HEK293 (cell line): ENCODE data around the gene PPM1L.

ENCODE experiments used
- CTCF ChIA-PET: fragments of 350-600 bp; formaldehyde crosslinking; extraction: SDS; loops from one replicate; lab custom pipeline; 2021; ENCODE audit warnings: antibody characterized with exemption; lab: Yijun Ruan, JAX
- POLR2A ChIA-PET: fragments of 300-600 bp; formaldehyde crosslinking; extraction: SDS; loops from one replicate; lab custom pipeline; 2020; ENCODE audit warnings: antibody characterized with exemption, inconsistent platforms; lab: Yijun Ruan, JAX
- H3K27ac ChIP-seq: fragments of 200-500 bp; sonication (Bioruptor generic); 2 replicates; pipeline ENCODE4 v1.5.1; 2014; ENCODE audit warnings: low read depth, low read length, control low read depth, inconsistent platforms; ENCODE audit errors: extremely low read depth
- H3K36me3 ChIP-seq, 2 experiments: fragments of 200-500 bp in 1 of 2; sonication (Bioruptor generic) in 1 of 2; 1 replicate in 1 of 2; 2 replicates in 1 of 2; pipeline ENCODE4 v1.5.1; 2014 to 2017; ENCODE audit warnings: inconsistent platforms in 2 of 2, low read length in 2 of 2; ENCODE audit not compliant: control insufficient read depth in 2 of 2, insufficient read depth in 1 of 2
- H3K4me1 ChIP-seq: fragments of 200-500 bp; sonication (Bioruptor generic); 2 replicates; pipeline ENCODE4 v1.5.1; 2014; ENCODE audit warnings: mild to moderate bottlenecking, low read length, inconsistent platforms; ENCODE audit not compliant: control insufficient read depth, insufficient read depth
- H3K4me3 ChIP-seq: 2 replicates; pipeline ENCODE4 v1.5.1; 2011; ENCODE audit warnings: low read depth, mild to moderate bottlenecking, control low read depth, low read length, moderate library complexity
- H3K9me3 ChIP-seq: fragments of 200-500 bp; sonication (Bioruptor generic); 2 replicates; pipeline ENCODE4 v1.5.1; 2014; ENCODE audit warnings: low read depth, low read length, inconsistent platforms; ENCODE audit not compliant: control insufficient read depth, insufficient read depth
- BCL6B ChIP-seq: fragments of 450-650 bp; formaldehyde crosslinking; IDR thresholded peaks from 2 replicates; pipeline ENCODE4 v1.5.1; 2017; ENCODE audit warnings: missing biosample characterization, missing genetic modification characterization
- HIC1 ChIP-seq: fragments of 450-650 bp; formaldehyde crosslinking; IDR thresholded peaks from 2 replicates; pipeline ENCODE4 v1.5.1; 2016; ENCODE audit warnings: missing biosample characterization, missing genetic modification characterization
- IKZF3 ChIP-seq: fragments of 450-650 bp; IDR thresholded peaks from 2 replicates; pipeline ENCODE4 v1.5.0; 2018; ENCODE audit warnings: missing biosample characterization, mild to moderate bottlenecking, missing genetic modification characterization, moderate library complexity
- PRDM1 ChIP-seq: fragments of 450-650 bp; formaldehyde crosslinking; IDR thresholded peaks from 2 replicates; pipeline ENCODE4; 2016; ENCODE audit warnings: missing biosample characterization, missing genetic modification characterization
- PRDM6 ChIP-seq: fragments of 450-650 bp; formaldehyde crosslinking; IDR thresholded peaks from 2 replicates; pipeline ENCODE4 v1.5.1; 2017; ENCODE audit warnings: missing biosample characterization, missing genetic modification characterization
- ZBTB48 ChIP-seq: fragments of 450-650 bp; formaldehyde crosslinking; IDR thresholded peaks from 2 replicates; pipeline ENCODE4 v1.5.1; 2016; ENCODE audit warnings: missing biosample characterization, missing genetic modification characterization
- ZFP69B ChIP-seq: fragments of 450-650 bp; formaldehyde crosslinking; IDR thresholded peaks from 2 replicates; pipeline ENCODE4 v1.5.1; 2016; ENCODE audit warnings: missing biosample characterization, missing genetic modification characterization
- ZNF114 ChIP-seq: fragments of 450-650 bp; formaldehyde crosslinking; IDR thresholded peaks from 2 replicates; pipeline ENCODE4 v1.5.0; 2017; ENCODE audit warnings: missing biosample characterization, missing genetic modification characterization
- ZNF18 ChIP-seq: fragments of 450-650 bp; formaldehyde crosslinking; IDR thresholded peaks from 2 replicates; pipeline ENCODE4 v1.5.1; 2016; ENCODE audit warnings: missing biosample characterization, missing genetic modification characterization
- ZNF184 ChIP-seq: fragments of 450-650 bp; IDR thresholded peaks from 2 replicates; pipeline ENCODE4 v1.5.1; 2018; ENCODE audit warnings: missing biosample characterization, mild to moderate bottlenecking, missing genetic modification characterization
- ZNF544 ChIP-seq: fragments of 450-650 bp; formaldehyde crosslinking; IDR thresholded peaks from 2 replicates; pipeline ENCODE4 v1.5.0; 2017; ENCODE audit warnings: missing biosample characterization, missing genetic modification characterization
- ZNF660 ChIP-seq: fragments of 450-650 bp; IDR thresholded peaks from 2 replicates; pipeline ENCODE4 v1.5.1; 2018; ENCODE audit warnings: missing biosample characterization, mild to moderate bottlenecking, missing genetic modification characterization
- ZNF664 ChIP-seq: fragments of 450-650 bp; formaldehyde crosslinking; IDR thresholded peaks from 2 replicates; pipeline ENCODE4 v1.5.1; 2016; ENCODE audit warnings: missing biosample characterization, missing genetic modification characterization
- ZNF704 ChIP-seq: fragments of 450-650 bp; formaldehyde crosslinking; IDR thresholded peaks from 2 replicates; pipeline ENCODE4 v1.5.1; 2016; ENCODE audit warnings: missing biosample characterization, missing genetic modification characterization
- ZSCAN23 ChIP-seq: fragments of 450-650 bp; formaldehyde crosslinking; IDR thresholded peaks from 2 replicates; pipeline ENCODE4 v1.5.1; 2016; ENCODE audit warnings: missing biosample characterization, missing genetic modification characterization

The PPM1L gene

GRCh38 chr3:160739079-160739478 lies 17.0 kb upstream of the PPM1L start (continued):
- no peak for TF ChIP-seq HIC1 (tag by site-specific recombination)
- TF ChIP-seq ZFP69B (tag by site-specific recombination) = peak; percentile 89
- TF ChIP-seq ZNF660 (tag by site-specific recombination) = 0 out of 2 replicates have a peak, but pooled peaks have one; percentile 26

- Histone ChIP-seq H3K9me3 (no peaks in the 10 kb centered on the region), H3K27ac (no peak overlapping the region), H3K4me1 (peaks cover 7% of the 10 kb centered on the region), H3K4me3 (no peak overlapping the region), H3K36me3 (no peaks in the 10 kb centered on the region)
- ChIA-PET POLR2A (no interaction called here), CTCF (interaction anchor here (0.6 kb wide), 1 partner anchor 63 kb away, joined by 3 read pairs; no protein-coding TSS in a partner anchor)
- no peak for TF ChIP-seq IKZF3 (tag by site-specific recombination)
- no peak for TF ChIP-seq ZNF544
- TF ChIP-seq ZSCAN23 (tag by site-specific recombination) = no peak
- TF ChIP-seq PRDM6 = 0 out of 2 replicates have a peak, but pooled peaks have one; percentile 17
Measured at GRCh38 chr3:160746976-160747375, 9.1 kb upstream of the PPM1L start.

GRCh38 chr3:160747422-160747821 lies 8.6 kb upstream of the PPM1L start:
- Histone ChIP-seq H3K27ac (no peak overlapping the region), H3K36me3 (no peaks in the 10 kb centered on the region), H3K4me3 (no peak overlapping the region), H3K4me1 (peaks cover 7% of the 10 kb centered on the region), H3K9me3 (no peaks in the 10 kb centered on the region)
- ChIA-PET POLR2A (no interaction called here), CTCF (no interaction called here)
- no peak for TF ChIP-seq ZNF184
- no peak for TF ChIP-seq ZNF704 (tag by site-specific recombination)
- no peak for TF ChIP-seq BCL6B (tag by site-specific recombination)
- no peak for TF ChIP-seq ZNF114
- no peak for TF ChIP-seq ZNF664
- TF ChIP-seq PRDM1 (tag by site-specific recombination) = peak; percentile 26; the same call in 1 of the 2 replicates
- TF ChIP-seq ZBTB48 (tag by site-specific recombination) = no peak
- no peak for TF ChIP-seq ZNF18 (tag by site-specific recombination)
- TF ChIP-seq PRDM6 = 0 out of 2 replicates have a peak, but pooled peaks have one; percentile 5
